GM21390 (cell line): ENCODE data around the gene SEL1L2.
"Not testable (repeated sequence)": the region's sequence is repeated elsewhere in the genome, so short reads cannot be mapped to it uniquely, and the experiment has no call there.

Experiments used
- ATAC-seq: cut with Tn5 transposase; IDR thresholded peaks from one replicate; pipeline ENCODE4 v1.9.1; 2021; ENCODE audit not compliant: unreplicated experiment

SEL1L2 gene

DNA sequence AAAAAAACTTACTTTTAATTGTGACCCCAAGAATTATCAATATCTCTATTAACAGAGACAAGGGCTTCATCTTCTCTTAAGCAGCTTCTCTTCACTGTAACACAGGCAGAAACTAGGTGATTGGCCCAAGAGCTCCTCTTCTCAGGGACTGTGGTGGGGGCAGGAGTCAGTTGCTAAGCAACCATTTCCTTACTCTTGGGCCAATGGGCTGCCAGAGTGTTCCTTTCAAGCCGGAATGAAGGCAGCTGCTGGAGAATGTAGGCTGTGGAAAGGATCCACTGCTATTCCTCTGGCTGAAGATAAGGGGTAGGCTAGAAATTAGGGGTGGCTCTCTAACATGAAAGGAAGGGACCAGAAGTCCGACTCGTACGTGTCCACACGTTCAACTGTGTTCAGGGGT lies at the start of gene SEL1L2:
SEL1L2 (minus strand) TSS at position 150 of the 400 bp plus-strand sequence; CDS start at position 70, 80 bp downstream.
- ATAC-seq, result no peak

GRCh38 chr20:14036567-14036966 lies 46.2 kb upstream of the SEL1L2 start:
- no peak for ATAC-seq

DNA sequence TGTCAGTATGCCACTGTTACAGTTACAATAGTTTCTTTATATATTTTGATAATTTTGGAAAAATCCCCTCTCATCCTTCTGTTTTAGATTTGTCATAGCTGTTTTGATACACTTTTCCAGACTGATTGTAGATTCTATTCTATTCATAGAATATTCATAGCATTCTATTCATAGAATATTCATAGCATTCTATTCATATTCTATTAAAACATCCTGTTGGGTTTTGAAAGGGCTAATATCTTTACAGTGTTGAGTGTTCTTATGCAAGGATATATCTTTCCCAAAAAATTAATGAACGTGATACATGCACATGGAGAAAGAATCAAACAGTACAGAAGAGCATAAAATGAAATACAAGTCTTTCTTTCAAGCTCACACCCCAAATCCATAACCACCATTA lies 42.9 kb upstream of the SEL1L2 start:
- ATAC-seq, result no peak

GRCh38 chr20:14030991-14031390 lies 40.6 kb upstream of the SEL1L2 start:
- no peak for ATAC-seq

- ATAC-seq, result no peak
Measured at GRCh38 chr20:14012671-14013070, 22.3 kb upstream of the SEL1L2 start.

GRCh38 chr20:14009208-14009607 lies 18.8 kb upstream of the SEL1L2 start:
- ATAC-seq, result no peak

DNA sequence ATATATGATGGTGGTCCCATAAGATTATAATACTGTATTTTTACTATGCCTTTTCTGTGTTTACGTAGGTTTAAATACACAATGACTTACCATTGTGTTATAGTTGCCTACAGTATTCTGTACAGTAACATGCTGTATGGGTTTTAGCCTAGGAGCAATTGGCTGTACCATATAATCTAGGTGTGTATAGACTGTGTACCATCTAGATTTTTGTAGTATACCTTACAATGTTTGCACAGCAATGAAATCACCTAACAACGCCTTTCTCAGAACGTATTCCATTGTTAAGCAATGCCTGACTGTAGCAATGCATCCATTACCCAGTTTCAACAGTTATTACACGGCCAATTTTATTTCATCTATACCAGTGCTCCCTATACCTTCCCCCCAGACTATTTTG lies 15.6 kb upstream of the SEL1L2 start:
- ATAC-seq, result no peak

DNA sequence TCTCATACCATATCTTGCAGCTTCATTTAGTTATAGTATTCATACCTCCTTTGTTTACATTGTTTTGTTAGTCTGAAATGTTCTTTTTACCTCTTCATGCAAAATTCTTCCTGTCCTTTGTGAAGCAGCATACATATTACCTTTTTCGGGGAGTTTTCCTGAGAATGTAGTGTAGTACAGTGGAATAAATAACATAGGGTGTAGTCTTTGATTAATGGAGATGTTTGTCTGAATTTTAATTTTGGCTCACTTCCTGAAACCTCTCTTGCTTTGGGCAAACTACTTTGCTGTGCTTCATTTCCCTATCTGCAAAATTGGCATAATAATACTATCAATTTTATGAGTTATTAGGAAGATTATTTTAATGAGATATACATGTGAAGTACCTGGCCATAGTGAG lies 10.5 kb upstream of the SEL1L2 start:
- no peak for ATAC-seq

DNA sequence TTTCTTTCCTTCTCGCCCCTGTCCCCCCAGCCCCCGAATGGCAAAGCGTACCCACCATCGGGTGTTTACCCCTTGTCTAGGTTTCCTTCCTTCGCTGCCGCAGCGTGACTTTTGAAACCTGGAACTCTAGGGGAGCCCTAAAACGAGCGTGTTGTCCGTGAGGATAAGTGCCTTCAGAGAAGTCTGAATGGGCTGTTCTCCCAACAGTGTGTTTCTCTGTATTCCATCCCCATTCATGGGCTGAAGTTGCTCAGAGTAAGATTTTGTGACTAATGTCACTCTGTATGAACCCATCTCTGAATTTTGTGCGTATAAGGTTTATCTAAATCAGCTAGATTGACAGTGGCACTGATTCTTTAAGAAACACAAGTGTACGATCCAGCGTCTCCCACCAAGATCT lies 5.9 kb upstream of the SEL1L2 start:
- no peak for ATAC-seq

- no peak for ATAC-seq
Measured at GRCh38 chr20:13995841-13996240, 5.4 kb upstream of the SEL1L2 start.

DNA sequence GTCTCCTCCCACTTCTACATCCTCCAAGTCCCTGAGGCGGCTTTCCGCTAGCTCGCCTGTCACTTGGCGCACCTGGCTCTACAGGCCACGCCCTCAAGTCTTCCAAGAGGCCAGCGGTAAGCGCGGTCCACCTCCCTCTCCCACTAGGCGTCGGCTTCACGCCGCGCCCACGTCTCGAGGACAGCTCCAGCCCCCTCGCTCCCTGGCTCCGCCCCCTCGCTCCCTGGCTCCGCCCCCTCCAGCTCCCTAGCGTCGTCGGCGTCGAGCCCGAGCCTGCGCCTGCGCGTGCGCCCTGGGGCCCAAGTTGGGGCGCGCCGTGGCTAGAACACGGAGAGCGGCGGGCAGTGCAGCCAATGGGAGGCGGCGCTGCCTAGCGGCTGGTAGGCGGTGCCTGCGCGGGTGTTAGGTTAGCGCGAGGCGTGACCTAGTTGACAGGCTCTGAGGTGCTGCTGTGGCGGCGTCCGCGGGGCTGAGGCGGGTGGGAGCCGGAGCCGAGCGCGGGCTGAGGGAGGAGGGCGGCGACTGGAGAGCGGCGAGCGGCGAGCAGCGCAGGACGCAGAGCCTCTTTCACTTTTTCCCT lies 4.8 kb upstream of the SEL1L2 start, which contains the start of gene MACROD2:
MACROD2 (plus strand) TSS at position 431 of the 580 bp plus-strand sequence.
- ATAC-seq, result no peak

- ATAC-seq, result not testable (repeated sequence)
Measured at GRCh38 chr20:13991955-13992354, 1.5 kb upstream of the SEL1L2 start.

- no peak for ATAC-seq
Measured at GRCh38 chr20:13991311-13991710, 897 bp upstream of the SEL1L2 start.

DNA sequence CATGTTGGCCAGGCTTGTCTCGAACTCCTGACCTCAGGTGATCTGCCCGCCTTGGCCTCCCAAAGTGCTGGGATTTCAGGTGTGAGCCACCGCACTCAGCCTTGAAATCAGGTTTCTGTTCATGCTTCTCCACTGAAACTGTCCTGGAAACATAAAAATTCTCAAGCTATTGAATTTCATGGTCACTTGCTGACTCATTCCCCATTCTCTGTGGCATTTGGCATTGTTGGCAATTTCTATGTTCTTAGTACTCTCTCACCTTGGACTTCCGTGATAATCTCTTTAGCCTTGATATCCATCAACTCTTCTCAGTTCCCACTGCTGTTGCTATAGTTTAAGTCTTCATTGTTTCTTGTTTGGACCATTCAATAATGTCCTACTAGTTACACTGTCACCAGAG lies 6.2 kb downstream of the SEL1L2 start:
- no peak for ATAC-seq

- no peak for ATAC-seq
Measured at GRCh38 chr20:13960525-13960924, 29.9 kb downstream of the SEL1L2 start.

DNA sequence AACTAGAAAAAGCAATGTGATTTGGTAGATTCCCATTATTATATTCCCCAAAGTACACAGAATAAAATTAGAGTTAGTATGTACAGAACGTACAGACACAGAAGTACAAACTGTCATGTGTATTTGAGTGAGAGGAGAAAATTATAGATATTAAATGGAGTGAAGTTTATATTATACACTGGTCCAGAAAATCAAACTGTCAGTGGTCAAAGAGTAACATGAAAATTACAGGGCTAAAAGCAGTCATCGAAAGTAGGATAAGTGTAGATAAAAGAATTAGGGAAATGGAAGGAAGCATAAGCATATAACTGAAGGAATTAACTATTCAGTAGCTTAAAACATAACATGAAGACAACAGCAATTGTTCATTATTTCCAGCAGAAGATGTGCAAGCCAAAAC lies 30.3 kb downstream of the SEL1L2 start:
- ATAC-seq, result no peak

DNA sequence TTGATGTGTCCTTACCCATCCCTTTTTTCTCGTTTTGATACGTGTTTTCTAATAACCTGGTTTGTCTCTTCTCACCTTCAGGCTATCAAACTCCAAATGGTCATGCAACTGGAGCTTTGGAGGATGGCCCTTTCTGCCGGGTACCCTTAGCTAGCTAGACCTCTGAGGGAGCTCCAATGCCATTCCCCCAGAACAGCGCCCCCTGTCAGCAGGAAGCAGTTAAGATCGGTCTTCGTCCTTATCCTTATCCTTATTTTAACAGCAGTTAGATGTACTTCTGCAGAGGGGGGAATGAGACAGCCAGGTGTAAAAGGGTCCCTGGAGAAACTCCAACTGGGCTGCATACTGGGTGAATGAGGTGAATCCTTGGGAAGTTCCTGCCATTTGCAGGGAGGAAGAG lies 37.2 kb downstream of the SEL1L2 start:
- no peak for ATAC-seq

DNA sequence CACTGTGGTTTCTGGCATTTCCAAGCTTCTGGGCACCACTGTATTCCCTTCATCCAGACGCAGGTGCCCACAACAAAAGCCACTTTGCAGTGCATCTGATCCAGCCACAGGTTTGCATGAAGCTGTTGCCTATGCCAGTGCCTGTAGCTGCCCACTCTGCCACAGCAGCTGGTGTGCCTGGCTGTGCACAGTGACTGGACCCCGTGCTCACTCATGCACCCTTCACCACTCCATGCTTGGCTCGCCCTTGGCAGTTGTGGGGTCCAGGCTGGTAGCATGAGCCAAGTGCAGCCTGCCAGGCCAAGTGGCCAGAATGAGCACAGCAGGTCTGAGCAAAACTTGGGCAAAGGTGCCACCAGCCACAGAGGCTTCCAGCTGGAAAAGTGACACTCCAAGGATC lies 42.7 kb downstream of the SEL1L2 start:
- ATAC-seq, result no peak

DNA sequence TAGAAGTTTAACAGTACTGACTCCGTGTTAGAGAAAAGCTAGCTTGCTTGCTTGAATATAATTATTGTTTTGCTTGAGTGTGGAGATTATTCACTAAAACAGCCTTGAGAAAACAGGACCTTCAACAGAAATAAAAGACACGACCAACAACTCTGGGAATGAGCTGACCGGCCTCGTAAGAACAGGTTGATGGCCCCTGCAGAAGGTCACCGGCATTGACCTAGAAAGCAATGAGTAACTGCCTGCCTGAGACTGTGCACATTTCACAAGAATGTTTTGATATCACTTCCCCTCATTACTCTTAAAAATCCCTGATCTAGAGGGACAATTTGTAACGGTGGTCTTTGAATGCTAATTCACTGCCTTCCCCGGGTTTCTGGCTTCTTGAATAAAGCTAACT lies 49.4 kb downstream of the SEL1L2 start:
- ATAC-seq, result no peak

GRCh38 chr20:13936781-13937576 lies 53.4 kb downstream of the SEL1L2 start:
- no peak for ATAC-seq

DNA sequence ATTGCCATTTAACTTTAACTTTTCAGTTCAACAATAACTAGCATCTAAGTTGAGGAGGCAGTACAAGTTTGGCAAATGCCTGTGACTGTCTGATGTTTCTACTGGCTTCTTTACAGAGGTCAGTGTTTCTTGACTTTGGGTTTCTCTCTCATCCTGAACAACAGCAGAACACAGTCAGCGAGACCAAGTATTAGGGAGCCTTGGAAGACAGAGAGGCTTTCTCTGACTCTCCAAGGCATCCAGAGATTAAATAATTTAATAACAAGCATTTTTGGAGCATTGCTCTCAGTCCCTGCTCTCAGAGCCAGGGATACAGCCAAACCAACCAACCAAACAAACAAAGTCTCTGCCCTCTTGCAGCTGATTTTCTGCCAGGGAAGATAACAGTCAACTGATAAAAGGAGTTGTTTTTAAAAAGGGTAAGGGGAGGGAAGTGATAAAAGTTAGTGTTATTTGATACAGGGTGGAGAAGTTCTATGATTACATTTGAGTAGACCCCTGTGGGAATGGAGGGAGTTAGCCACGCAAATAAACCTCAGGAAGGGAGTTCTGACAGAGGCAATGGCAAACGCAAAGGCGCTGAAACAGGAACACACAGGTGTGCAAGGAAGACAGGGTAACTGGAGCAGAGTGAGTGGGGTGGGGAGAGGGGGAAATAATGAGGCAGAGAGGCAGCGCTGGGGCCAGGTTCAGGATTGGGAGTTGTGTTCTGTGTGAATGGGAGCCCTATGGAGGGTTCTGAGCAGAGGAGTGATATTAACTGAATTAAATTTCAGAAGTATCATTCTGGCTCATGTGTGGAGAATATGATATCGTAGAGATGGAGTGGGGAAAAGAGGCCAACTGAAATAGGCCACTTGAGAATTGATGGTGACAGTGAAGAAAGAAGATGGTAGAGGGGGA lies 55.2 kb downstream of the SEL1L2 start:
- no peak for ATAC-seq

- no peak for ATAC-seq
Measured at GRCh38 chr20:13930281-13930680, 60.1 kb downstream of the SEL1L2 start.
